ENCODE measurements around the gene FUT7. TPM values are rescaled to one million over a fixed set of nuclear protein-coding genes. Genes with fewer than 3 reads are reported as not detected.

Gene FUT7
- total and polyA plus RNA-seq, 2 of the 13 experiments (the other 11 are each of a cell fraction or from before 2014, with no cell fraction given), result 0.05 TPM; not detected in 1

GRCh38 chr9:136990242-136990911 is 41.5 kb downstream of the FUT7 start (continued):
- peak; percentile 38 for TF ChIP-seq ARID4A (CRISPR knock-in tag; IDR thresholded peaks at IDR 0.05; ENCODE audit: borderline replicate concordance)
- TF ChIP-seq, protein P1, sequence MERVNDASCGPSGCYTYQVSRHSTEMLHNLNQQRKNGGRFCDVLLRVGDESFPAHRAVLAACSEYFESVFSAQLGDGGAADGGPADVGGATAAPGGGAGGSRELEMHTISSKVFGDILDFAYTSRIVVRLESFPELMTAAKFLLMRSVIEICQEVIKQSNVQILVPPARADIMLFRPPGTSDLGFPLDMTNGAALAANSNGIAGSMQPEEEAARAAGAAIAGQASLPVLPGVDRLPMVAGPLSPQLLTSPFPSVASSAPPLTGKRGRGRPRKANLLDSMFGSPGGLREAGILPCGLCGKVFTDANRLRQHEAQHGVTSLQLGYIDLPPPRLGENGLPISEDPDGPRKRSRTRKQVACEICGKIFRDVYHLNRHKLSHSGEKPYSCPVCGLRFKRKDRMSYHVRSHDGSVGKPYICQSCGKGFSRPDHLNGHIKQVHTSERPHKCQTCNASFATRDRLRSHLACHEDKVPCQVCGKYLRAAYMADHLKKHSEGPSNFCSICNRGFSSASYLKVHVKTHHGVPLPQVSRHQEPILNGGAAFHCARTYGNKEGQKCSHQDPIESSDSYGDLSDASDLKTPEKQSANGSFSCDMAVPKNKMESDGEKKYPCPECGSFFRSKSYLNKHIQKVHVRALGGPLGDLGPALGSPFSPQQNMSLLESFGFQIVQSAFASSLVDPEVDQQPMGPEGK (CRISPR knock-in tag; IDR thresholded peaks at IDR 0.05), result 0 out of 2 replicates have a peak, but pooled peaks have one; percentile 28
- TF ChIP-seq, protein P2, sequence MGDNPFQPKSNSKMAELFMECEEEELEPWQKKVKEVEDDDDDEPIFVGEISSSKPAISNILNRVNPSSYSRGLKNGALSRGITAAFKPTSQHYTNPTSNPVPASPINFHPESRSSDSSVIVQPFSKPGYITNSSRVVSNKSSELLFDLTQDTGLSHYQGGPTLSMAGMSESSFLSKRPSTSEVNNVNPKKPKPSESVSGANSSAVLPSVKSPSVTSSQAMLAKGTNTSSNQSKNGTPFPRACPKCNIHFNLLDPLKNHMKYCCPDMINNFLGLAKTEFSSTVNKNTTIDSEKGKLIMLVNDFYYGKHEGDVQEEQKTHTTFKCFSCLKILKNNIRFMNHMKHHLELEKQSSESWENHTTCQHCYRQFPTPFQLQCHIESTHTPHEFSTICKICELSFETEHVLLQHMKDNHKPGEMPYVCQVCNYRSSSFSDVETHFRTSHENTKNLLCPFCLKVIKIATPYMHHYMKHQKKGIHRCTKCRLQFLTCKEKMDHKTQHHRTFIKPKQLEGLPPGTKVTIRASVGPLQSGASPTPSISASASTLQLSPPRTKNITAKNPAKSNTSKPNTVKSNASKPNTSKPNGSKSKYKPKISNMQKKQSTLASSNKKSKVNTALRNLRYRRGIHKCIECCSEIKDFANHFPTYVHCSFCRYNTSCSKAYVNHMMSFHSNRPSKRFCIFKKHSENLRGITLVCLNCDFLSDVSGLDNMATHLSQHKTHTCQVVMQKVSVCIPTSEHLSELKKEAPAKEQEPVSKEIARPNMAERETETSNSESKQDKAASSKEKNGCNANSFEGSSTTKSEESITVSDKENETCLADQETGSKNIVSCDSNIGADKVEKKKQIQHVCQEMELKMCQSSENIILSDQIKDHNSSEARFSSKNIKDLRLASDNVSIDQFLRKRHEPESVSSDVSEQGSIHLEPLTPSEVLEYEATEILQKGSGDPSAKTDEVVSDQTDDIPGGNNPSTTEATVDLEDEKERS (CRISPR knock-in tag; IDR thresholded peaks at IDR 0.05), result peak; percentile 42; the same call in 1 of the 2 replicates
- TF ChIP-seq DZIP1 (CRISPR knock-in tag; IDR thresholded peaks at IDR 0.05), result no peak
- TF ChIP-seq, protein P3, sequence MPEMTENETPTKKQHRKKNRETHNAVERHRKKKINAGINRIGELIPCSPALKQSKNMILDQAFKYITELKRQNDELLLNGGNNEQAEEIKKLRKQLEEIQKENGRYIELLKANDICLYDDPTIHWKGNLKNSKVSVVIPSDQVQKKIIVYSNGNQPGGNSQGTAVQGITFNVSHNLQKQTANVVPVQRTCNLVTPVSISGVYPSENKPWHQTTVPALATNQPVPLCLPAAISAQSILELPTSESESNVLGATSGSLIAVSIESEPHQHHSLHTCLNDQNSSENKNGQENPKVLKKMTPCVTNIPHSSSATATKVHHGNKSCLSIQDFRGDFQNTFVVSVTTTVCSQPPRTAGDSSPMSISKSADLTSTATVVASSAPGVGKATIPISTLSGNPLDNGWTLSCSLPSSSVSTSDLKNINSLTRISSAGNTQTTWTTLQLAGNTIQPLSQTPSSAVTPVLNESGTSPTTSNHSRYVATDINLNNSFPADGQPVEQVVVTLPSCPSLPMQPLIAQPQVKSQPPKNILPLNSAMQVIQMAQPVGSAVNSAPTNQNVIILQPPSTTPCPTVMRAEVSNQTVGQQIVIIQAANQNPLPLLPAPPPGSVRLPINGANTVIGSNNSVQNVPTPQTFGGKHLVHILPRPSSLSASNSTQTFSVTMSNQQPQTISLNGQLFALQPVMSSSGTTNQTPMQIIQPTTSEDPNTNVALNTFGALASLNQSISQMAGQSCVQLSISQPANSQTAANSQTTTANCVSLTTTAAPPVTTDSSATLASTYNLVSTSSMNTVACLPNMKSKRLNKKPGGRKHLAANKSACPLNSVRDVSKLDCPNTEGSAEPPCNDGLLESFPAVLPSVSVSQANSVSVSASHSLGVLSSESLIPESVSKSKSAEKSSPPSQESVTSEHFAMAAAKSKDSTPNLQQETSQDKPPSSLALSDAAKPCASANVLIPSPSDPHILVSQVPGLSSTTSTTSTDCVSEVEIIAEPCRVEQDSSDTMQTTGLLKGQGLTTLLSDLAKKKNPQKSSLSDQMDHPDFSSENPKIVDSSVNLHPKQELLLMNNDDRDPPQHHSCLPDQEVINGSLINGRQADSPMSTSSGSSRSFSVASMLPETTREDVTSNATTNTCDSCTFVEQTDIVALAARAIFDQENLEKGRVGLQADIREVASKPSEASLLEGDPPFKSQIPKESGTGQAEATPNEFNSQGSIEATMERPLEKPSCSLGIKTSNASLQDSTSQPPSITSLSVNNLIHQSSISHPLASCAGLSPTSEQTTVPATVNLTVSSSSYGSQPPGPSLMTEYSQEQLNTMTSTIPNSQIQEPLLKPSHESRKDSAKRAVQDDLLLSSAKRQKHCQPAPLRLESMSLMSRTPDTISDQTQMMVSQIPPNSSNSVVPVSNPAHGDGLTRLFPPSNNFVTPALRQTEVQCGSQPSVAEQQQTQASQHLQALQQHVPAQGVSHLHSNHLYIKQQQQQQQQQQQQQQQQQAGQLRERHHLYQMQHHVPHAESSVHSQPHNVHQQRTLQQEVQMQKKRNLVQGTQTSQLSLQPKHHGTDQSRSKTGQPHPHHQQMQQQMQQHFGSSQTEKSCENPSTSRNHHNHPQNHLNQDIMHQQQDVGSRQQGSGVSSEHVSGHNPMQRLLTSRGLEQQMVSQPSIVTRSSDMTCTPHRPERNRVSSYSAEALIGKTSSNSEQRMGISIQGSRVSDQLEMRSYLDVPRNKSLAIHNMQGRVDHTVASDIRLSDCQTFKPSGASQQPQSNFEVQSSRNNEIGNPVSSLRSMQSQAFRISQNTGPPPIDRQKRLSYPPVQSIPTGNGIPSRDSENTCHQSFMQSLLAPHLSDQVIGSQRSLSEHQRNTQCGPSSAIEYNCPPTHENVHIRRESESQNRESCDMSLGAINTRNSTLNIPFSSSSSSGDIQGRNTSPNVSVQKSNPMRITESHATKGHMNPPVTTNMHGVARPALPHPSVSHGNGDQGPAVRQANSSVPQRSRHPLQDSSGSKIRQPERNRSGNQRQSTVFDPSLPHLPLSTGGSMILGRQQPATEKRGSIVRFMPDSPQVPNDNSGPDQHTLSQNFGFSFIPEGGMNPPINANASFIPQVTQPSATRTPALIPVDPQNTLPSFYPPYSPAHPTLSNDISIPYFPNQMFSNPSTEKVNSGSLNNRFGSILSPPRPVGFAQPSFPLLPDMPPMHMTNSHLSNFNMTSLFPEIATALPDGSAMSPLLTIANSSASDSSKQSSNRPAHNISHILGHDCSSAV (CRISPR knock-in tag; IDR thresholded peaks at IDR 0.05; ENCODE audit: borderline replicate concordance), result no peak
- no peak for TF ChIP-seq ZNF547 (CRISPR knock-in tag; IDR thresholded peaks at IDR 0.05)
